ENCODE measurements around the gene EPS8L3. TPM values are rescaled to one million over a fixed set of nuclear protein-coding genes. Genes with fewer than 3 reads are reported as not detected.

EPS8L3 gene
- total and polyA plus RNA-seq, 2 of the 8 experiments (the other 6 are each of a cell fraction or from before 2014, with no cell fraction given): not detected

DNA sequence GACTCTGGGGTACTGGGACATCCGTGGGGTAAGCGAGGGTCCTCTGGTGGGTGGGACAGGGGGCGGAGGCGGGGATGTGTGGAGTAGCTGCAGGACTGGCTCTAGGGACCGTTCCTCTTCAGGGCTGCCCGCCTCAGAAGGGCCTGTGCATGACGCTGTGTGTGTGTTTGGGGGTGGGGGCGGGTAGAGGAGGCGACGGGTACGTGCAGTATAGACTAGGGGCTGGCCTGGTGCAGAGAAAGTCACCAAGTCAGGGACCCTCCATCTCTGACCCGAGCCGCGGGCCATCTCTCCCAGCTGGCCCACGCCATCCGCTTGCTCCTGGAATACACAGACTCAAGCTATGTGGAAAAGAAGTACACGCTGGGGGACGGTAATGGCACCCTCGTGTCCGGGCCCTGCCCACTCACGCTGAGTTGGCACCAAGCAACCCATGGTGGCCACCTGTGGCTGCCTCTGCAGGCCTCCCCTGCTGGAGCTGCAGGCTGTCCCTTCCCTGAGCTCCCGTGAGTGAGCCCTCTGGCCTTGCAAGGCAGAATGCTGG lies 51.3 kb downstream of the EPS8L3 start:
- POLR2A ChIA-PET (ENCODE audit: partially characterized antibody): no interaction called here
- Histone ChIP-seq H3K4me3 (ENCODE audit: extremely low read depth in 1 of 4, insufficient read depth in 2 of 4, low read depth in 3 of 4, low read length in 4 of 4) (no peak overlapping the region), H2AFZ (ENCODE audit: low read length) (no peak overlapping the region)

More for the DNA sequence above, 51.3 kb downstream of the EPS8L3 start:
- H4K5ac ChIP-seq (ENCODE audit: insufficient read length, low read depth, low read length): no peak overlapping the region
- no peak overlapping the region for H4K8ac ChIP-seq (ENCODE audit: extremely low read depth, insufficient read depth, low read length)
- no peak overlapping the region for H3K23ac ChIP-seq (ENCODE audit: insufficient read length)
- H2BK15ac ChIP-seq (ENCODE audit: low read length): no peak overlapping the region
- no peak overlapping the region for H3K4ac ChIP-seq (replicated peaks; ENCODE audit: insufficient read length, low read depth, low read length)
- H3K9me3 ChIP-seq (ENCODE audit: insufficient read depth in 2 of 2, low read depth in 1 of 2, low read length in 1 of 2): peaks cover 6 to 11% of the 10 kb centered on the region in 2 experiments; a peak in 3 of 4 replicates
- no peak overlapping the region for H2BK12ac ChIP-seq (ENCODE audit: low read depth, low read length)
- H2BK5ac ChIP-seq (ENCODE audit: low read depth, low read length): no peak overlapping the region
- H3K36me3 ChIP-seq (ENCODE audit: control insufficient read depth in 2 of 4, insufficient read depth in 4 of 4, low read length in 3 of 4): no peaks in the 10 kb centered on the region; a peak in 1 of 8 replicates
- H3K79me2 ChIP-seq (ENCODE audit: control insufficient read depth in 1 of 2, insufficient read depth in 2 of 2, low read length in 2 of 2): no peaks in the 10 kb centered on the region
- peak overlapping the region in 1 of 2 experiments; percentile 44; a peak in 1 of 4 replicates for H3K4me2 ChIP-seq (ENCODE audit: insufficient read depth in 1 of 2, low read depth in 2 of 2, low read length in 2 of 2)
- H4K20me1 ChIP-seq (replicated peaks in 1 of 2; ENCODE audit: control insufficient read depth in 1 of 2, insufficient read depth in 2 of 2, low read length in 2 of 2): no peaks in the 10 kb centered on the region
- no peaks in the 10 kb centered on the region for H3K23me2 ChIP-seq (ENCODE audit: low read depth, low read length)
- H3K4me1 ChIP-seq (replicated peaks in 1 of 4; ENCODE audit: control insufficient read depth in 3 of 4, insufficient read depth in 4 of 4, low read length in 3 of 4): no peaks in the 10 kb centered on the region; a peak in 1 of 7 replicates
- FAIRE-seq (no peak), DNase-seq (ENCODE audit: low read depth in 1 of 2, low spot score in 2 of 2) (no peak)
- H3K27ac ChIP-seq (ENCODE audit: low read depth, low read length): no peak overlapping the region
- H3K14ac ChIP-seq (ENCODE audit: insufficient read length): no peak overlapping the region
- H3K18ac ChIP-seq (ENCODE audit: extremely low read depth, low read length): no peak overlapping the region
- no peak overlapping the region for H3K9ac ChIP-seq (replicated peaks in 1 of 4; ENCODE audit: extremely low read depth in 1 of 4, low read depth in 3 of 4, low read length in 3 of 4)
- no peak overlapping the region for H2BK120ac ChIP-seq (replicated peaks; ENCODE audit: low read depth, low read length)
- no peak overlapping the region for H2AK5ac ChIP-seq (ENCODE audit: low read depth, low read length)
- H4K91ac ChIP-seq (replicated peaks; ENCODE audit: insufficient read length, low read length): no peak overlapping the region
- no peaks in the 10 kb centered on the region for H3K79me1 ChIP-seq (ENCODE audit: low read depth, low read length)
- no peak for TF ChIP-seq TEAD4 (IDR thresholded peaks at IDR 0.05; ENCODE audit: low read depth, low read length)
- TF ChIP-seq ATF2 (IDR thresholded peaks at IDR 0.05; ENCODE audit: low read length): no peak
- no peak for TF ChIP-seq CREB1 (IDR thresholded peaks at IDR 0.05)
- no peak for TF ChIP-seq CBX8 (IDR thresholded peaks at IDR 0.05; ENCODE audit: borderline replicate concordance, low read depth, low read length)
- CTCF ChIA-PET (ENCODE audit: partially characterized antibody): interaction anchor here (0.6 kb wide), 1 partner anchor 112 kb away, joined by 3 read pairs; no protein-coding TSS in a partner anchor
- peaks cover 0 to 3% (median 0%) of the 10 kb centered on the region in 4 experiments; a peak in 1 of 7 replicates for H3K27me3 ChIP-seq (replicated peaks in 1 of 4; ENCODE audit: control insufficient read depth in 3 of 4, extremely low read depth in 1 of 4, insufficient read depth in 3 of 4, low read length in 3 of 4)
- no peak overlapping the region for H3K56ac ChIP-seq (replicated peaks; ENCODE audit: insufficient read length, low read depth, low read length)
- no peak overlapping the region for H2BK20ac ChIP-seq (ENCODE audit: low read length)
- 91% methylated on average over 18 of the region's 22 CpGs; no CpG with 5 or more reads in 1 of the 2 experiments for WGBS, 2 experiments (ENCODE audit: extremely low coverage in 1 of 2, insufficient coverage in 1 of 2, insufficient read length in 1 of 2, insufficient replicate concordance in 2 of 2, low coverage in 1 of 2, low lambda C conversion rate in 2 of 2, missing lambda C conversion rate in 1 of 2)

Measured in H1 (cell line).